Fibroblast of peridontal ligament (primary cell): ENCODE results near the gene ZNF22.
A peak's percentile ranks its signal among the peaks of the same experiment; 100 is the strongest.

Source experiments
- DNase-seq: peaks from one replicate; pipeline ENCODE4 v3.0.0-alpha.2; 2010; ENCODE audit errors: extremely low read depth

The ZNF22 gene

GRCh38 chr10:45015590-45015989 is 14.9 kb downstream of the ZNF22 start:
- no peak for DNase-seq

- DNase-seq, result no peak
Measured at GRCh38 chr10:45023426-45023825, 22.7 kb downstream of the ZNF22 start.

GRCh38 chr10:45034301-45034700 is 33.6 kb downstream of the ZNF22 start:
- no peak for DNase-seq

GRCh38 chr10:45035673-45036072 is 35.0 kb downstream of the ZNF22 start:
- no peak for DNase-seq

- DNase-seq, result peak; percentile 5
Measured at GRCh38 chr10:45040921-45041542, 40.3 kb downstream of the ZNF22 start.

GRCh38 chr10:45044290-45044689 is 43.6 kb downstream of the ZNF22 start:
- DNase-seq, result no peak

GRCh38 chr10:45050551-45051235 is 50.0 kb downstream of the ZNF22 start:
- DNase-seq, result no peak

- DNase-seq, result peak; percentile 3
Measured at GRCh38 chr10:45052700-45053099, 52.0 kb downstream of the ZNF22 start.

- no peak for DNase-seq
Measured at GRCh38 chr10:45053569-45054100, 52.9 kb downstream of the ZNF22 start.
